HFFc6 (cell line): ENCODE data around the gene HIVEP1. TPM values are rescaled to one million over a fixed set of nuclear protein-coding genes. Genes with fewer than 3 reads are reported as not detected.

Experiments
- DNase-seq: peaks from one replicate; pipeline ENCODE4 v3.0.0-alpha.2; 2018
- H3K27ac Mint-ChIP-seq: 2 replicates; pipeline ENCODE4 v1.8.0; 2020; ENCODE audit warnings: mild to moderate bottlenecking, mixed read lengths
- H3K27me3 Mint-ChIP-seq: 2 replicates; pipeline ENCODE4 v1.8.0; 2021; ENCODE audit warnings: mild to moderate bottlenecking, moderate library complexity, mixed read lengths; ENCODE audit not compliant: insufficient read depth
- H3K36me3 Mint-ChIP-seq: 2 replicates; pipeline ENCODE4 v1.8.0; 2021; ENCODE audit warnings: low read depth, mixed read lengths
- H3K4me1 Mint-ChIP-seq: 2 replicates; pipeline ENCODE4 v1.8.0; 2020; ENCODE audit warnings: low read depth, mixed read lengths
- H3K4me3 Mint-ChIP-seq: 2 replicates; pipeline ENCODE4 v1.8.0; 2020; ENCODE audit warnings: mild to moderate bottlenecking, moderate library complexity, mixed read lengths
- H3K9me3 Mint-ChIP-seq: 2 replicates; pipeline ENCODE4 v1.8.0; 2020; ENCODE audit warnings: mild to moderate bottlenecking, mixed read lengths
- CTCF ChIP-seq: fragments of 200-600 bp; sonication (generic); IDR thresholded peaks from 2 replicates; pipeline ENCODE4 v1.5.0; 2021; ENCODE audit warnings: antibody characterized with exemption, mild to moderate bottlenecking
- total RNA-seq, 6 experiments: library from RNA; stranded (reverse); fragmentation: NEBNext Ultra II Directional; extraction: Animal tissue kit (Norgen Biotek cat#: 25700); gene quantifications; 2 replicates in 1 of 6; 3 replicates in 5 of 6; pipeline ENCODE4 v1.2.3, GENCODE V29; 2021

The HIVEP1 gene
- total RNA-seq, 6 experiments from 2014 or later = 10.3 to 19.9 (median 11.8) TPM

DNA sequence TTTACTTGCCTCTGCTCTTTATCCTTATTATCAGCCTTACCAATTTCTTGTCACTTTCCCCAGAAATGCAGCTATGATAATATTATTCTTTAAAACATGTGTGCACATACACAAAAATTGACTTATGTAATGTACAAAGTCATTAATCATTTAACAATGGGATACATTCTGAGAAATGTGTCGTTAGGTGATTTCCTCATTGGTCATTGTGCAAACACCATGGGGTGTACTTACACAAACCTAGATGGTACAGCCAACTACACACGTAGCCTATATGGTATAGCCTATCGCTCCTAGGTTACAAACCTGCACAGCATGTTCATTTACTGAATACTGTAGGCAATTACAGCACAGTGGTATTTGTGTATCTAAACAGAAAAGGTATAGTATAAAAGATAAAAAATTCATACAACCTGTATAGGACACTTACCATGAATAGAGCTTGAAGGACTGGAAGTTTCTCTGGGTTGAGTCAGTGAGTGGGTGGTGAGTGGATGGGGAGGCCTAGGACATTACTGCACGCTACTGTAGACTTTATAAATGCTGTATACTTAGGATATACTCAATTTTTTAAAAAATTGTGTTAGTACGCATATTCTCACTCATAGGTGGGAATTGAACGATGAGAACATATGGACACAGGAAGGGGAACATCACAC, 56.9 kb downstream of the HIVEP1 start:
- TF ChIP-seq CTCF = no peak
- no peaks in the 10 kb centered on the region for H3K9me3 Mint-ChIP-seq
- H3K27me3 Mint-ChIP-seq = no peaks in the 10 kb centered on the region; the same call in 1 of the 2 replicates
- H3K27ac Mint-ChIP-seq = no peak overlapping the region
- no peaks in the 10 kb centered on the region for H3K36me3 Mint-ChIP-seq
- H3K4me1 Mint-ChIP-seq = peaks cover 43% of the 10 kb centered on the region
- no peak overlapping the region for H3K4me3 Mint-ChIP-seq
- DNase-seq = no peak

DNA sequence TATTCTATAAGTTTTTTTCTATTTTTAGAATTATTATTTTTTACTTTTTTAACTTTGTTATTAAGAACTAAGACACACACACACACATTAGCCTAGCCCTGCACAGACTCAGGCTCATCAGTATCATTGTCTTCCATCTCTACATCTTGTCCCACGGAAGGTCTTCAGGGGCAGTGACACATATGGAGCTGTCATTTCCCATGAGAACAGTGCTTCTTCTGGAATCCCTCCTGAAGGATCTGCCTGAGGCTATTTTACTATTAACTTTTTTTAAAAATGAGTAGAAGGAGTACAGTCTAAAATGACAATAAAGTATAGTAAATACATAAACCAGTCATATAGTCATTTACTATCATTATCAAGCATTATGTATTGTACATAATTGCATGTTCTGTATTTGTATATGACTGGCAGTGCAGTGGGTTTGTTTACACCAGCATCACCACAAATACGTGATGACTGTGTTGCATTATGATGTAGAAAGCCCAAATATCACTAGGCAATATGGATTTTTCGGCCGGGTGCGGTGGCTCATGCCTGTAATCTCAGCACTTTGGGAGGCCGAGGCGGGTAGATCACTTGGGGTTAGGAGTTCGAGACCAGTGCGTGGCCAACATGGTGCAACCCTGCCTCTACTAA, 57.9 kb downstream of the HIVEP1 start:
- H3K4me1 Mint-ChIP-seq = peaks cover 33% of the 10 kb centered on the region
- H3K27me3 Mint-ChIP-seq = no peaks in the 10 kb centered on the region; the same call in 1 of the 2 replicates
- H3K4me3 Mint-ChIP-seq = no peak overlapping the region
- no peaks in the 10 kb centered on the region for H3K9me3 Mint-ChIP-seq
- no peaks in the 10 kb centered on the region for H3K36me3 Mint-ChIP-seq
- TF ChIP-seq CTCF = no peak
- no peak overlapping the region; the same call in 1 of the 2 replicates for H3K27ac Mint-ChIP-seq
- DNase-seq = peak; percentile 47

GRCh38 chr6:12071064-12071615, 59.0 kb downstream of the HIVEP1 start:
- no peak for DNase-seq
- no peaks in the 10 kb centered on the region for H3K36me3 Mint-ChIP-seq
- H3K4me1 Mint-ChIP-seq = peaks cover 22% of the 10 kb centered on the region
- no peaks in the 10 kb centered on the region for H3K9me3 Mint-ChIP-seq
- no peak overlapping the region for H3K27ac Mint-ChIP-seq
- H3K27me3 Mint-ChIP-seq = no peaks in the 10 kb centered on the region; the same call in 1 of the 2 replicates
- H3K4me3 Mint-ChIP-seq = no peak overlapping the region
- no peak for TF ChIP-seq CTCF

- DNase-seq = no peak
- H3K36me3 Mint-ChIP-seq = no peaks in the 10 kb centered on the region
These were observed 63.0 kb downstream of the HIVEP1 start for GRCh38 chr6:12075067-12075563.

More at GRCh38 chr6:12075067-12075563, 63.0 kb downstream of the HIVEP1 start:
- Mint-ChIP-seq H3K27me3 (no peaks in the 10 kb centered on the region; the same call in 1 of the 2 replicates), H3K27ac (no peak overlapping the region), H3K4me1 (peaks cover 22% of the 10 kb centered on the region), H3K9me3 (no peaks in the 10 kb centered on the region), H3K4me3 (no peak overlapping the region)
- TF ChIP-seq CTCF = peak; percentile 75
